GM12878 (cell line): ENCODE results near the gene UCN2.

ENCODE experiments used
- BRCA1 ChIP-seq: IDR thresholded peaks from 2 replicates; pipeline ENCODE4 v1.6.1; 2011; ENCODE audit warnings: low read depth, low read length, improper control_type of control experiment
- EP300 ChIP-seq, 2 experiments: fragments of 150-350 bp in 1 of 2; IDR thresholded peaks; 2 replicates each; pipeline ENCODE4 v1.6.1; 2011 to 2012; ENCODE audit warnings: low read depth in 2 of 2, low read length in 2 of 2, borderline replicate concordance in 1 of 2, improper control_type of control experiment in 1 of 2, inconsistent platforms in 1 of 2; ENCODE audit not compliant: control insufficient read depth in 1 of 2
- FOS ChIP-seq: IDR thresholded peaks from 3 replicates; pipeline ENCODE4 v1.6.1; 2011; ENCODE audit warnings: borderline replicate concordance; ENCODE audit not compliant: insufficient read length; ENCODE audit errors: extremely low read depth
- MXI1 ChIP-seq: fragments of 150-350 bp; IDR thresholded peaks from 2 replicates; pipeline ENCODE4 v1.6.1; 2011; ENCODE audit warnings: low read depth, mild to moderate bottlenecking, inconsistent platforms, low read length, improper control_type of control experiment
- SIN3A ChIP-seq: IDR thresholded peaks from 2 replicates; pipeline ENCODE4 v1.6.1; 2012; ENCODE audit warnings: low read depth, low read length, improper control_type of control experiment
- TF ChIP-seq, protein P1 (sequence below), 3 experiments: IDR thresholded peaks in 2 of 3; conservative IDR thresholded peaks in 1 of 3; 2 replicates each; pipeline ENCODE4 v1.5.1; 2011; ENCODE audit warnings: low read depth in 3 of 3, low read length in 3 of 3, mild to moderate bottlenecking in 3 of 3, control low read depth in 2 of 3, moderate library complexity in 2 of 3, inconsistent platforms in 1 of 3, mixed read lengths in 1 of 3; ENCODE audit not compliant: control insufficient read depth in 2 of 3, insufficient read depth in 1 of 3; ENCODE audit errors: extremely low read depth in 1 of 3

DNA sequence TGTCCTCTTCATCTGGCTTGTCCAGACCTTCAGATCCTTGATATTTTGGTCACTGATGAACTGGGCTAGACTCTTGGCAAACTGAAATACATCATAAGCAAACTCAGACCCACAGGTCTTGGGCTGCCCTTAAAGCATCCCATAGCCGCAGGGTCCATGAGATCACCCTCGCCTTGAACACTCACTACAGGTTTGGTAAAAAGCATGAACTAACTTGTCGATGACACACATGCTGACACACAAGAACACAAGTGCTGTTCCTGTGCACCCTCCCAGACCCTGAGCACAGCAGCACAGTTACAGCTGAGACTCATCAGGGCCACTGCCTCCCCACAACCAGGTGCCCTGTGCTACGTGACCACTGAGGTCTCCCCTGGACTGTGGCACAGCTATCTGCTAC, 28.0 kb downstream of the UCN2 start:
- TF ChIP-seq, protein P1, sequence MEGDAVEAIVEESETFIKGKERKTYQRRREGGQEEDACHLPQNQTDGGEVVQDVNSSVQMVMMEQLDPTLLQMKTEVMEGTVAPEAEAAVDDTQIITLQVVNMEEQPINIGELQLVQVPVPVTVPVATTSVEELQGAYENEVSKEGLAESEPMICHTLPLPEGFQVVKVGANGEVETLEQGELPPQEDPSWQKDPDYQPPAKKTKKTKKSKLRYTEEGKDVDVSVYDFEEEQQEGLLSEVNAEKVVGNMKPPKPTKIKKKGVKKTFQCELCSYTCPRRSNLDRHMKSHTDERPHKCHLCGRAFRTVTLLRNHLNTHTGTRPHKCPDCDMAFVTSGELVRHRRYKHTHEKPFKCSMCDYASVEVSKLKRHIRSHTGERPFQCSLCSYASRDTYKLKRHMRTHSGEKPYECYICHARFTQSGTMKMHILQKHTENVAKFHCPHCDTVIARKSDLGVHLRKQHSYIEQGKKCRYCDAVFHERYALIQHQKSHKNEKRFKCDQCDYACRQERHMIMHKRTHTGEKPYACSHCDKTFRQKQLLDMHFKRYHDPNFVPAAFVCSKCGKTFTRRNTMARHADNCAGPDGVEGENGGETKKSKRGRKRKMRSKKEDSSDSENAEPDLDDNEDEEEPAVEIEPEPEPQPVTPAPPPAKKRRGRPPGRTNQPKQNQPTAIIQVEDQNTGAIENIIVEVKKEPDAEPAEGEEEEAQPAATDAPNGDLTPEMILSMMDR (IDR thresholded peaks at IDR 0.05 in 2 of 3, conservative IDR thresholded peaks at IDR 0.05 in 1 of 3; ENCODE audit: control insufficient read depth in 2 of 3, extremely low read depth in 1 of 3, insufficient read depth in 1 of 3, low read depth in 3 of 3, low read length in 3 of 3): no peak
- TF ChIP-seq SIN3A: no peak
- no peak for TF ChIP-seq MXI1
- no peak for TF ChIP-seq FOS
- no peak for TF ChIP-seq BRCA1
- no peak for TF ChIP-seq EP300 (IDR thresholded peaks at IDR 0.05; ENCODE audit: borderline replicate concordance in 1 of 2, control insufficient read depth in 1 of 2, low read depth in 2 of 2, low read length in 2 of 2)
